ENCODE results near the gene LARP4B. TPM values are rescaled to one million over a fixed set of nuclear protein-coding genes. Genes with fewer than 3 reads are reported as not detected.

Gene LARP4B
- total RNA-seq, 1 donor from 2014 or later: 33.1 TPM

DNA sequence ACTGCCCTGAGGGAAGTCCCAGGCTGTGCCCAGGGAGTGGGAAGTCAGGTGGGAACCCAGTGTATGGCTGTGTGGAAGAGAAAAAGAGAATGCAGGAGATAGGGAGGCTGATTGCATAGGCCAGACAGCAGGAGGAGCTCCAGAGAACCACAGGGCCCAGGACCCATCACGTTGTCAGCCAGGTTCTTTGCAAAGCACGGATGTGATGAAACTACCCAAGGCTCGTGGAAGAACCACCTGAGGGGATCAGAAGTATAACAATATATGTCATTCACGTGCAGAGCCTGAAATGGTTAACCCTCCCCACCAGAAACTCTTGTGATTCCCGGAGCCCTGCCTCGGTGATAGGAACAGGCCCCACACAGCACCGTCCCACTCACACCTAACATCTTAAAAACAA is 83.6 kb downstream of the LARP4B start:
- no peak overlapping the region for H3K27ac ChIP-seq
- Mint-ChIP-seq H3K9me3 (peaks cover 24% of the 10 kb centered on the region), H3K36me3 (peaks cover 59% of the 10 kb centered on the region), H3K4me3 (no peak overlapping the region), H3K27ac (no peak overlapping the region), H3K4me1 (no peaks in the 10 kb centered on the region), H3K27me3 (ENCODE audit: insufficient read depth, low read depth) (no peaks in the 10 kb centered on the region)
- DNase-seq (ENCODE audit: low spot score): peak; percentile 12
- H4K20me1 ChIP-seq (ENCODE audit: low read depth): peaks cover 3% of the 10 kb centered on the region
- no peak overlapping the region for H3K4me3 ChIP-seq
- no peak overlapping the region for H3K4me2 ChIP-seq
- no peaks in the 10 kb centered on the region for H3F3A ChIP-seq (ENCODE audit: low read depth)
- peaks cover 76% of the 10 kb centered on the region for H3K79me2 ChIP-seq (ENCODE audit: low read depth)
- H3K4me1 ChIP-seq: no peaks in the 10 kb centered on the region
- H3K36me3 ChIP-seq: peaks cover 10% of the 10 kb centered on the region
- no peak overlapping the region for H2AFZ ChIP-seq (replicated peaks)
- H3K9ac ChIP-seq: no peak overlapping the region
- no peaks in the 10 kb centered on the region for H3K27me3 ChIP-seq
- TF ChIP-seq EZH2phosphoT487 (IDR thresholded peaks at IDR 0.05): no peak
- TF ChIP-seq, protein P1, sequence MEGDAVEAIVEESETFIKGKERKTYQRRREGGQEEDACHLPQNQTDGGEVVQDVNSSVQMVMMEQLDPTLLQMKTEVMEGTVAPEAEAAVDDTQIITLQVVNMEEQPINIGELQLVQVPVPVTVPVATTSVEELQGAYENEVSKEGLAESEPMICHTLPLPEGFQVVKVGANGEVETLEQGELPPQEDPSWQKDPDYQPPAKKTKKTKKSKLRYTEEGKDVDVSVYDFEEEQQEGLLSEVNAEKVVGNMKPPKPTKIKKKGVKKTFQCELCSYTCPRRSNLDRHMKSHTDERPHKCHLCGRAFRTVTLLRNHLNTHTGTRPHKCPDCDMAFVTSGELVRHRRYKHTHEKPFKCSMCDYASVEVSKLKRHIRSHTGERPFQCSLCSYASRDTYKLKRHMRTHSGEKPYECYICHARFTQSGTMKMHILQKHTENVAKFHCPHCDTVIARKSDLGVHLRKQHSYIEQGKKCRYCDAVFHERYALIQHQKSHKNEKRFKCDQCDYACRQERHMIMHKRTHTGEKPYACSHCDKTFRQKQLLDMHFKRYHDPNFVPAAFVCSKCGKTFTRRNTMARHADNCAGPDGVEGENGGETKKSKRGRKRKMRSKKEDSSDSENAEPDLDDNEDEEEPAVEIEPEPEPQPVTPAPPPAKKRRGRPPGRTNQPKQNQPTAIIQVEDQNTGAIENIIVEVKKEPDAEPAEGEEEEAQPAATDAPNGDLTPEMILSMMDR (IDR thresholded peaks at IDR 0.05): peak; percentile 22
- peaks cover 7% of the 10 kb centered on the region for H3K9me3 ChIP-seq (ENCODE audit: low read depth)

DNA sequence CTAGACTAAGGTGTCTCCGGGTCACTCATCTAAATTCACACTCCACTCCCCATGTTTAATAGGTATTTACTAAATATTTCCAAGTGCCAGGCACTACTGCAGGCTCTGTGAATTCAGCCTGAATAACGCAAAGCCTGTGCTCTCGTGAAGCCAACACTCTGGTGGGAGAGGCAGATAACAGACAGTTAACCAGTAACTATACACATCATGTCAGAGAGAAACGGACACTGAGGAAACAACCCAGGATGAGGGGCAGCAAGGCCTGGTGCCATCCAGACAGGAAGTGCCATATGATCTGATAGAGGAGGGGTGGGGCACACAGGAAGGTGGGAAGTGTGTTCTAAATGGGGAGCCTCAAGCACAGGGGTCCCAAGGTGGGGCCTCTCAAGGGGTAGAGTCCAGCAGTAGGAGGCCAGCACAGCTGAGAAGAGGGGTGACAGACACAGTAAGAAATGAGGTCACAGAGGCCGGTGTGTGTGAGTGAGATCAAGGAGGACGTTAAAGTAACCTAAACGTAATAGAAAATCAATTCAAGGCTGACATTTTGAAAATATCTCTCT is 85.3 kb downstream of the LARP4B start:
- H3K4me1 Mint-ChIP-seq: no peaks in the 10 kb centered on the region
- Histone ChIP-seq H3F3A (ENCODE audit: low read depth) (no peaks in the 10 kb centered on the region), H3K36me3 (peaks cover 14% of the 10 kb centered on the region), H3K27me3 (no peaks in the 10 kb centered on the region), H3K79me2 (ENCODE audit: low read depth) (peaks cover 59% of the 10 kb centered on the region), H3K4me2 (no peak overlapping the region), H3K4me1 (no peaks in the 10 kb centered on the region), H3K9ac (no peak overlapping the region), H2AFZ (replicated peaks) (no peak overlapping the region), H4K20me1 (ENCODE audit: low read depth) (peaks cover 3% of the 10 kb centered on the region), H3K27ac (no peak overlapping the region), H3K4me3 (no peak overlapping the region), H3K9me3 (ENCODE audit: low read depth) (peaks cover 7% of the 10 kb centered on the region)
- peaks cover 48% of the 10 kb centered on the region for H3K36me3 Mint-ChIP-seq
- no peak for DNase-seq (ENCODE audit: low spot score)
- TF ChIP-seq, protein P1 (IDR thresholded peaks at IDR 0.05): no peak
- TF ChIP-seq EZH2 (IDR thresholded peaks at IDR 0.05): no peak
- H3K27me3 Mint-ChIP-seq (ENCODE audit: insufficient read depth, low read depth): no peaks in the 10 kb centered on the region
- peak overlapping the region; percentile 14 for H3K27ac Mint-ChIP-seq
- H3K9me3 Mint-ChIP-seq: peaks cover 16% of the 10 kb centered on the region
- H3K4me3 Mint-ChIP-seq: no peak overlapping the region

DNA sequence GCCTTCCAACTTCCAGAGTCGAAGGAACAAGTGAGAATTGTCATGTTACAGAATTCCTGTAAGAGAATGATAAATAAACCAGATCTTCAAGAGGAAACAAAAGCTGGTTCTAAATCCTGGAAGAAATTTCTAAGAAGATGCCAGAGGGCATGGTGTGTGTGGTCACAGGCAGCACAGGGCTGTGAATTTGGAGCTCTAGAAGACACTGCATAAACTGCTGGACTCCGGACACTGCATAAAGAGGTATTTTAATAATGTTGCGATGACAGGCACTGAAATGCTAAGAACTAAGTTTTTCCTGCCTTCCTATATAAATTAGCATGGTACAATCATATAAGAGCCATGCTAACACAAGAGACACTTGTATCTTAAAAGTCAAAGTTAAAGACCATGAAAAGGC is 86.0 kb downstream of the LARP4B start:
- Mint-ChIP-seq H3K36me3 (peaks cover 47% of the 10 kb centered on the region), H3K4me3 (no peak overlapping the region), H3K27ac (no peak overlapping the region), H3K9me3 (peaks cover 11% of the 10 kb centered on the region), H3K4me1 (no peaks in the 10 kb centered on the region), H3K27me3 (ENCODE audit: insufficient read depth, low read depth) (no peaks in the 10 kb centered on the region)
- Histone ChIP-seq H3K27ac (no peak overlapping the region), H2AFZ (replicated peaks) (no peak overlapping the region), H3K4me1 (no peaks in the 10 kb centered on the region), H3K27me3 (no peaks in the 10 kb centered on the region), H3K4me3 (no peak overlapping the region), H3K9me3 (ENCODE audit: low read depth) (peaks cover 2% of the 10 kb centered on the region), H3K4me2 (no peak overlapping the region), H3K36me3 (peaks cover 10% of the 10 kb centered on the region), H3K9ac (no peak overlapping the region), H3F3A (ENCODE audit: low read depth) (no peaks in the 10 kb centered on the region), H3K79me2 (ENCODE audit: low read depth) (peaks cover 52% of the 10 kb centered on the region), H4K20me1 (ENCODE audit: low read depth) (peaks cover 3% of the 10 kb centered on the region)
- DNase-seq (ENCODE audit: low spot score): no peak
- TF ChIP-seq EZH2 (IDR thresholded peaks at IDR 0.05) (no peak), EZH2phosphoT487 (IDR thresholded peaks at IDR 0.05) (no peak)
- TF ChIP-seq, protein P1 (IDR thresholded peaks at IDR 0.05): no peak

Data from neural progenitor cell (in vitro differentiated cells).